K562 (cell line): ENCODE data around the gene TMED10. TPM values are rescaled to one million over a fixed set of nuclear protein-coding genes. Genes with fewer than 3 reads are reported as not detected.

ENCODE experiments used
- CREB3 ChIP-seq: fragments of 450-650 bp; conservative IDR thresholded peaks from 2 replicates; pipeline ENCODE4 v1.6.1; 2016; ENCODE audit warnings: missing genetic modification characterization, low read depth, mild to moderate bottlenecking, missing compliant biosample characterization, moderate library complexity
- ETS2 ChIP-seq: IDR thresholded peaks from 2 replicates; pipeline ENCODE4 v1.6.1; 2016; ENCODE audit warnings: borderline replicate concordance, missing genetic modification characterization, mild to moderate bottlenecking, moderate library complexity, missing compliant biosample characterization; ENCODE audit not compliant: poor library complexity, severe bottlenecking
- HDAC1 ChIP-seq, 2 experiments: fragments of 450-650 bp; IDR thresholded peaks; 2 replicates each; pipeline ENCODE4 v1.6.1; 2016 to 2017; ENCODE audit warnings: inconsistent platforms in 1 of 2, mild to moderate bottlenecking in 1 of 2, moderate library complexity in 1 of 2
- HDAC3 ChIP-seq: fragments of 450-650 bp; IDR thresholded peaks from 2 replicates; pipeline ENCODE4 v1.6.1; 2018; ENCODE audit warnings: borderline replicate concordance, mild to moderate bottlenecking, moderate library complexity; ENCODE audit not compliant: partially characterized antibody
- KAT7 ChIP-seq: sonication (generic); formaldehyde crosslinking; IDR thresholded peaks from 2 replicates; pipeline ENCODE4 v1.8.0; 2022; ENCODE audit warnings: missing genetic modification reagents, mild to moderate bottlenecking, borderline replicate concordance
- LEF1 ChIP-seq: fragments of 450-650 bp; IDR thresholded peaks from 2 replicates; pipeline ENCODE4 v1.6.1; 2016; ENCODE audit warnings: mild to moderate bottlenecking
- MCM7 ChIP-seq, 2 experiments: fragments of 450-650 bp; IDR thresholded peaks; 2 replicates each; pipeline ENCODE4 v1.6.1; 2016 to 2018
- PHTF2 ChIP-seq: fragments of 250-450 bp; sonication (Bioruptor Pico); IDR thresholded peaks from 2 replicates; pipeline ENCODE4 v1.5.0; 2021; ENCODE audit warnings: mild to moderate bottlenecking
- SIX5 ChIP-seq, 2 experiments: IDR thresholded peaks; 2 replicates each; pipeline ENCODE4 v1.6.1; 2011; ENCODE audit warnings: low read length in 2 of 2, borderline replicate concordance in 1 of 2, low read depth in 1 of 2, mild to moderate bottlenecking in 1 of 2, moderate library complexity in 1 of 2; ENCODE audit not compliant: insufficient read depth in 1 of 2
- SMAD3 ChIP-seq: fragments of 450-650 bp; formaldehyde crosslinking; conservative IDR thresholded peaks from 2 replicates; pipeline ENCODE4 v1.4.0; 2020; ENCODE audit warnings: mild to moderate bottlenecking
- ZNF668 ChIP-seq: fragments of 250-450 bp; sonication (Bioruptor Pico); IDR thresholded peaks from 2 replicates; pipeline ENCODE4 v1.8.0; 2022; ENCODE audit warnings: mild to moderate bottlenecking, inconsistent platforms
- polyA plus RNA-seq, 8 experiments: library from polyadenylated mRNA; depleted of rRNA in 4 of 8; stranded (reverse) in 5 of 8; unstranded in 3 of 8; fragments of >200 nt; fragmentation: Nextera tagmentation in 2 of 8; fragmentation: Illumina TruSeq in 1 of 8; extraction: Ambion mirVana in 2 of 8; extraction: Trizol in 1 of 8; gene quantifications; 2 replicates each; pipeline versions ENCODE4 v1.2.1 to v1.2.3, GENCODE V29; 2011 to 2014; ENCODE audit warnings: inconsistent platforms in 1 of 8, missing spikeins in 1 of 8
- total RNA-seq, 7 experiments: library from RNA; depleted of rRNA in 6 of 7; stranded (reverse); fragments of >200 nt in 6 of 7; fragmentation: Illumina TruSeq in 2 of 7; extraction: Trizol in 2 of 7; gene quantifications; 2 replicates each; pipeline versions ENCODE4 v1.2.1 to v1.2.3, GENCODE V29; 2011 to 2021; ENCODE audit warnings: low replicate concordance in 1 of 7
- TF ChIP-seq, protein P1 (sequence below), 2 experiments: fragments of 450-650 bp; IDR thresholded peaks; 2 replicates each; pipeline ENCODE4 v1.6.1; 2016
- TF ChIP-seq, protein P2 (sequence below): fragments of 250-450 bp; sonication (Bioruptor Pico); IDR thresholded peaks from 2 replicates; pipeline ENCODE4 v1.5.0; 2021; ENCODE audit warnings: mild to moderate bottlenecking, moderate library complexity
- TF ChIP-seq, protein P3 (sequence below), 2 experiments: fragments of 200-800 bp in 1 of 2; sonication (Bioruptor generic) in 1 of 2; sonication (generic) in 1 of 2; formaldehyde crosslinking in 1 of 2; IDR thresholded peaks in 1 of 2; conservative IDR thresholded peaks in 1 of 2; 2 replicates each; pipeline versions ENCODE4 v1.5.0 to v1.6.1; 2016 to 2020; ENCODE audit warnings: missing compliant biosample characterization in 1 of 2, missing genetic modification characterization in 1 of 2, missing genetic modification reagents in 1 of 2

Gene TMED10
- total and polyA plus RNA-seq, 9 of the 15 experiments (the other 6 are each of a cell fraction or from before 2014, with no cell fraction given), result 62.2 to 233 (median 124) TPM

GRCh38 chr14:75176142-75176820, at the start of gene TMED10 (continued):
- TF ChIP-seq, protein P1, sequence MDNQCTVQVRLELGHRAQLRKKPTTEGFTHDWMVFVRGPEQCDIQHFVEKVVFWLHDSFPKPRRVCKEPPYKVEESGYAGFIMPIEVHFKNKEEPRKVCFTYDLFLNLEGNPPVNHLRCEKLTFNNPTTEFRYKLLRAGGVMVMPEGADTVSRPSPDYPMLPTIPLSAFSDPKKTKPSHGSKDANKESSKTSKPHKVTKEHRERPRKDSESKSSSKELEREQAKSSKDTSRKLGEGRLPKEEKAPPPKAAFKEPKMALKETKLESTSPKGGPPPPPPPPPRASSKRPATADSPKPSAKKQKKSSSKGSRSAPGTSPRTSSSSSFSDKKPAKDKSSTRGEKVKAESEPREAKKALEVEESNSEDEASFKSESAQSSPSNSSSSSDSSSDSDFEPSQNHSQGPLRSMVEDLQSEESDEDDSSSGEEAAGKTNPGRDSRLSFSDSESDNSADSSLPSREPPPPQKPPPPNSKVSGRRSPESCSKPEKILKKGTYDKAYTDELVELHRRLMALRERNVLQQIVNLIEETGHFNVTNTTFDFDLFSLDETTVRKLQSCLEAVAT (IDR thresholded peaks at IDR 0.05), result peak in 1 of 2 experiments; percentile 23; a peak in 1 of 4 replicates
- TF ChIP-seq ZNF668 (CRISPR knock-in tag) (no peak), SMAD3 (CRISPR knock-in tag) (no peak), LEF1 (no peak; the same call in 1 of the 2 replicates), CREB3 (tag) (no peak; the same call in 1 of the 2 replicates), ETS2 (tag) (no peak), HDAC1 (IDR thresholded peaks at IDR 0.05) (peak in 1 of 2 experiments; percentile 85; a peak in 2 of 4 replicates), HDAC3 (no peak), KAT7 (0 out of 2 replicates have a peak, but pooled peaks have one; percentile 65), MCM7 (IDR thresholded peaks at IDR 0.05) (no peak), PHTF2 (no peak), SIX5 (IDR thresholded peaks at IDR 0.05; ENCODE audit: borderline replicate concordance in 1 of 2, insufficient read depth in 1 of 2, low read depth in 1 of 2, low read length in 2 of 2) (peak; percentile 64 to 77)
- TF ChIP-seq, protein P2, sequence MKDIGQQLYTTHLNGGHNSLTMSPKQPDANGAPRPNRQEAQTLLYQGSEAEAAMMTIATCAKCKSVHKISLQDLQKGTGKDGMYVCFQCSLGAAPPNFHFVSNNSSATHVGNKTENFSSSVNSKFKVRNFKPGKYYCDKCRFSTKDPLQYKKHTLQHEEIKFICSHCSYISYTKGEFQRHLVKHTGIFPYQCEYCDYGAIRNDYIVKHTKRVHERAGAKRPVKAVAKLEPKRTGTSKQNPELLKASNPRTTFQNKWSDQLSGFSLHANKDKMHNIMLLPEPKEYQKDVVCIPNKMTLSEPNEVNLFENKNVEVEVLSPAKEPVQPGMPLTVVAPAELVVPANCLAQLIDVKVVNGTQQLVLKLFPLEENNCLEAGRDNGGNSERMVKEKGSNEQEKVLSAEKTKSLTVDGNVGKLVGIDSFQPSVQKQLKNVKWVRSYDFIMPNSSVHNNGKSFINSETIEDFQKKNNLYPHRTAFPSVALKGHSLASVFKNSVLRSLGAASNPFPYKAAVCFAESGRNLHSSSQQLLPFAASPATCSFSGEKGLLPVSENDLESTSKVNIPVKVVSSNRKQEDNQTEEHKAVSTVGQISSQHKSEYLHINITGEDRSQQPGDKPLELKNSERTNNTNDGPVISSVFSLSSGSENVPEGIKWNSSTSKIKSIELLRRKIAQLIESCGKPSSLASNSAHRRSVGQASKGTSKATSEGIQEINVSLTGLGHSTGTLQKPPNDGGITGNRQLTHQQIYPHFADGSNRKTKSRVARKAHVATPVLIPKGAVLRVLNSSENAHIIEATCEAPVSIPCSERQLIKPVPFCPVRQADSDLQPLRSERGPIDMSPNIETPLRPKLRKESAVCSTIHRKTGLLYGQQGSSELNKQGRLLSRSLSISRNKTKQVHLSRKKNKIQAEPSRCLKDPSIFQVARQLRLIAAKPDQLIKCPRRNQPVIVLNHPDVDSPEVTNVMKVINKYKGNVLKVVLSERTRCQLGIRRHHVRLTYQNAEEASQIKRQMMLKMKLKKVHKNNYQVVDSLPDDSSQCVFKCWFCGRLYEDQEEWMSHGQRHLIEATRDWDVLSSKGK, result no peak
- TF ChIP-seq, protein P3, sequence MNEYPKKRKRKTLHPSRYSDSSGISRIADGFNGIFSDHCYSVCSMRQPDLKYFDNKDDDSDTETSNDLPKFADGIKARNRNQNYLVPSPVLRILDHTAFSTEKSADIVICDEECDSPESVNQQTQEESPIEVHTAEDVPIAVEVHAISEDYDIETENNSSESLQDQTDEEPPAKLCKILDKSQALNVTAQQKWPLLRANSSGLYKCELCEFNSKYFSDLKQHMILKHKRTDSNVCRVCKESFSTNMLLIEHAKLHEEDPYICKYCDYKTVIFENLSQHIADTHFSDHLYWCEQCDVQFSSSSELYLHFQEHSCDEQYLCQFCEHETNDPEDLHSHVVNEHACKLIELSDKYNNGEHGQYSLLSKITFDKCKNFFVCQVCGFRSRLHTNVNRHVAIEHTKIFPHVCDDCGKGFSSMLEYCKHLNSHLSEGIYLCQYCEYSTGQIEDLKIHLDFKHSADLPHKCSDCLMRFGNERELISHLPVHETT (CRISPR knock-in tag; conservative IDR thresholded peaks at IDR 0.05 in 1 of 2, IDR thresholded peaks at IDR 0.05 in 1 of 2), result peak in 1 of 2 experiments; percentile 75; a peak in 2 of 4 replicates
